SK-N-SH (cell line): ENCODE data around the gene SCAANT1. TPM values are rescaled to one million over a fixed set of nuclear protein-coding genes. Genes with fewer than 3 reads are reported as not detected.

Experiments
- CTCF ChIA-PET: fragments of 300-600, 350-600 bp; formaldehyde crosslinking; extraction: SDS; loops from one replicate; lab custom pipeline; 2021; lab: Yijun Ruan, JAX
- POLR2A ChIA-PET: fragments of 350-600 bp; sonication (Branson Sonifier 250); formaldehyde crosslinking; extraction: SDS; loops from one replicate; lab custom pipeline; 2020; ENCODE audit warnings: antibody characterized with exemption, inconsistent platforms; lab: Yijun Ruan, JAX
- DNase-seq: peaks from one replicate; pipeline ENCODE4 v3.0.0; 2012
- H2AFZ ChIP-seq: fragments of 200-600 bp; sonication (generic); 2 replicates; pipeline ENCODE4 v1.8.1; 2016; ENCODE audit warnings: antibody characterized with exemption, mild to moderate bottlenecking, low read depth
- H3F3A ChIP-seq: fragments of 200-600 bp; sonication (generic); replicated peaks from 2 replicates; pipeline ENCODE3; 2016; ENCODE audit warnings: antibody characterized with exemption, mild to moderate bottlenecking; ENCODE audit not compliant: insufficient read depth
- H3K27ac ChIP-seq, 2 experiments: fragments of 200-500 bp in 1 of 2; fragments of 200-600 bp in 1 of 2; sonication (Bioruptor generic) in 1 of 2; sonication (generic), shearing (Covaris generic) in 1 of 2; 2 replicates each; pipeline versions ENCODE4 v1.5.1 to v1.6.1; 2014 to 2016; ENCODE audit warnings: low read depth in 2 of 2, inconsistent platforms in 1 of 2, low read length in 1 of 2, mild to moderate bottlenecking in 1 of 2, mixed read lengths in 1 of 2
- H3K27me3 ChIP-seq: fragments of 200-600 bp; sonication (generic), shearing (Covaris generic); 2 replicates; pipeline ENCODE4 v1.6.1; 2016; ENCODE audit warnings: mixed run types; ENCODE audit not compliant: insufficient read depth
- H3K36me3 ChIP-seq, 2 experiments: fragments of 200-500 bp in 1 of 2; fragments of 200-600 bp in 1 of 2; sonication (Bioruptor generic) in 1 of 2; sonication (generic) in 1 of 2; replicated peaks in 1 of 2; 2 replicates each; pipeline versions ENCODE3 to v1.5.1; 2014 to 2016; ENCODE audit warnings: low read length in 1 of 2, mild to moderate bottlenecking in 1 of 2; ENCODE audit not compliant: insufficient read depth in 2 of 2, control insufficient read depth in 1 of 2
- H3K4me1 ChIP-seq, 2 experiments: fragments of 200-500 bp in 1 of 2; fragments of 200-600 bp in 1 of 2; sonication (Bioruptor generic) in 1 of 2; sonication (generic), shearing (Covaris generic) in 1 of 2; 2 replicates each; pipeline versions ENCODE4 v1.5.1 to v1.6.1; 2014 to 2016; ENCODE audit warnings: low read depth in 1 of 2, low read length in 1 of 2, mixed run types in 1 of 2; ENCODE audit not compliant: insufficient read depth in 2 of 2, control insufficient read depth in 1 of 2
- H3K4me2 ChIP-seq: fragments of 200-600 bp; sonication (generic), shearing (Covaris generic); 2 replicates; pipeline ENCODE4 v1.6.1; 2017; ENCODE audit warnings: mixed run types
- H3K4me3 ChIP-seq, 2 experiments: fragments of 200-500 bp in 1 of 2; fragments of 200-600 bp in 1 of 2; sonication (Bioruptor generic) in 1 of 2; sonication (generic), shearing (Covaris generic) in 1 of 2; 2 replicates each; pipeline versions ENCODE4 v1.5.1 to v1.8.1; 2014 to 2016; ENCODE audit warnings: low read depth in 2 of 2, inconsistent platforms in 1 of 2, low read length in 1 of 2, mild to moderate bottlenecking in 1 of 2, mixed read lengths in 1 of 2, moderate library complexity in 1 of 2
- H3K79me2 ChIP-seq: fragments of 200-600 bp; sonication (generic); 2 replicates; pipeline ENCODE4 v1.8.1; 2017; ENCODE audit warnings: mild to moderate bottlenecking; ENCODE audit not compliant: insufficient read depth
- H3K9ac ChIP-seq: fragments of 200-600 bp; sonication (generic); 2 replicates; pipeline ENCODE4 v1.6.1; 2017; ENCODE audit warnings: mixed run types
- H3K9me2 ChIP-seq: fragments of 200-600 bp; sonication (generic); 2 replicates; pipeline ENCODE4 v1.6.1; 2017; ENCODE audit warnings: mixed run types
- H3K9me3 ChIP-seq: fragments of 200-600 bp; sonication (generic); 2 replicates; pipeline ENCODE4 v1.6.1; 2017; ENCODE audit warnings: mixed run types, mild to moderate bottlenecking, moderate library complexity
- H4K20me1 ChIP-seq: fragments of 200-600 bp; sonication (generic); 2 replicates; pipeline ENCODE4 v1.6.1; 2017; ENCODE audit warnings: mild to moderate bottlenecking, mixed run types; ENCODE audit not compliant: insufficient read depth
- GABPA ChIP-seq: IDR thresholded peaks from 2 replicates; pipeline ENCODE4 v1.4.0; 2012; ENCODE audit warnings: low read depth, mild to moderate bottlenecking
- IRF3 ChIP-seq: fragments of 150-350 bp; IDR thresholded peaks from 2 replicates; pipeline ENCODE4 v1.6.1; 2016; ENCODE audit warnings: mild to moderate bottlenecking, low read depth, low read length
- MEF2A ChIP-seq: IDR thresholded peaks from 2 replicates; pipeline ENCODE4 v1.4.0; 2012; ENCODE audit warnings: low read depth, borderline replicate concordance
- MXI1 ChIP-seq: IDR thresholded peaks from 2 replicates; pipeline ENCODE4 v1.6.1; 2012; ENCODE audit warnings: mild to moderate bottlenecking, low read depth, low read length, improper control_type of control experiment
- NRF1 ChIP-seq: IDR thresholded peaks from 2 replicates; pipeline ENCODE4 v1.6.1; 2012; ENCODE audit warnings: low read depth, mild to moderate bottlenecking, low read length
- RCOR1 ChIP-seq: fragments of 150-350 bp; IDR thresholded peaks from 2 replicates; pipeline ENCODE4 v1.6.1; 2017; ENCODE audit warnings: antibody characterized with exemption, low read length
- SIN3A ChIP-seq: IDR thresholded peaks from 2 replicates; pipeline ENCODE4 v1.6.1; 2012; ENCODE audit warnings: low read depth, mild to moderate bottlenecking, low read length, moderate library complexity, borderline replicate concordance
- SMC3 ChIP-seq: IDR thresholded peaks from 2 replicates; pipeline ENCODE4 v1.6.1; 2012; ENCODE audit warnings: low read depth, low read length, improper control_type of control experiment
- TCF12 ChIP-seq: IDR thresholded peaks from 2 replicates; pipeline ENCODE4 v1.4.0; 2012
- TEAD4 ChIP-seq: IDR thresholded peaks from 2 replicates; pipeline ENCODE4 v1.4.0; 2012; ENCODE audit warnings: mild to moderate bottlenecking, borderline replicate concordance; ENCODE audit not compliant: insufficient read depth
- USF1 ChIP-seq: IDR thresholded peaks from 2 replicates; pipeline ENCODE4 v1.4.0; 2012; ENCODE audit warnings: low read depth, borderline replicate concordance
- ZBTB33 ChIP-seq: IDR thresholded peaks from 2 replicates; pipeline ENCODE4 v1.4.0; 2012; ENCODE audit warnings: low read depth, borderline replicate concordance
- WGBS: methylation state at CpG from one replicate; pipeline ENCODE4 v1.1.6; 2017; ENCODE audit warnings: low lambda C conversion rate; 5-methylcytosine and 5-hydroxymethylcytosine counted together
- polyA plus RNA-seq, 3 experiments: library from polyadenylated mRNA; depleted of rRNA; stranded (reverse); fragments of >200 nt; gene quantifications; 2 replicates each; pipeline ENCODE4 v1.2.3, GENCODE V29; 2012

The SCAANT1 gene
- polyA plus RNA-seq, 1 of the 3 experiments (the other 2 are of a cell fraction) = not detected

DNA sequence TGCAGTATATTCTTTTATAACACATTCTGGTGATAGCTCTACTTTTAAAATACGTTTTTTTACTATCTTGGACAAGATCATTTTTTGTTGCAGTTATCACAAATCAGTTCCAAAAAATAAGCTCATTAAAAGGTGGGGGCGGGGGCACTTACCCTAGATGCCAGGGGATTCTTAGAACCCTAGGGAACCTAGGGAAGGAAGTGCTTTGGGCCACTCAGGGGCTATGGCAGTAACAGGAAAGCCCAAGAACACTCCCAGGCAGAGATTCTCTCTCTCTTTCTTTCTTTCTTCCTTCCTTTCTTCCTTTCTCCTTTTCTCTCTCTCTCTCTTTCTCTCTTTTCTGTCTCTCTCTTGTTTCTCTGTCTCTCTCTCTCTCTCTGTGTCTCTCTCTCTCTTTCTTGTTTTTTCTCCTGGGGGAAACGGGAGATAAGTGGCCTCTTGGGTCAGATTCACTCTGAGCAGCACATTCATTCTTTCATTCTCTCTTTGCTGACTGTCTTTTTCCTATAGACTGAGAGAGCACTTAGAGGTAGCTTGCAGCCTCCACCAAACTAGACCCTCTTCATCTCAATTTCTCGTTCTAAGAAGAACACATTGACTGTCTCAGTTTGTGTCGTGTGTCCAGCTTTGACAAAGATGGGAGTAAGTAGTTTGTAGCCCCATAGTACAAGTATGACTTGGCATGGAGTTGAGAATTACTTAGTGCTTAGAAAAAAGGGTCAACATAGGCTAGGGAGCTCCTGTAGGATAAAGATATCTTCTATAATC is 16.6 kb downstream of the SCAANT1 start (continued):
- TF ChIP-seq IRF3 = no peak
- no peak for TF ChIP-seq MXI1
- no peak for TF ChIP-seq USF1
- TF ChIP-seq TCF12 = no peak
- no peak for TF ChIP-seq ZBTB33
- TF ChIP-seq SIN3A = no peak
- TF ChIP-seq TEAD4 = no peak
- no peak for TF ChIP-seq SMC3

GRCh38 chr3:63892773-63893352 is 19.3 kb downstream of the SCAANT1 start:
- H3K9me3 ChIP-seq = no peaks in the 10 kb centered on the region
- no peaks in the 10 kb centered on the region; a peak in 1 of 4 replicates for H3K4me1 ChIP-seq
- no peaks in the 10 kb centered on the region for H3K27me3 ChIP-seq
- no peak for TF ChIP-seq NRF1
- TF ChIP-seq SIN3A = no peak
- no peak for TF ChIP-seq RCOR1
- TF ChIP-seq USF1 = no peak
- no peak for TF ChIP-seq MEF2A
- no peak for TF ChIP-seq TCF12
- no peak for TF ChIP-seq ZBTB33
- TF ChIP-seq GABPA = no peak
- H3K79me2 ChIP-seq = peaks cover 29% of the 10 kb centered on the region
- H3K4me2 ChIP-seq = no peak overlapping the region
- DNase-seq = no peak
- CTCF ChIA-PET = interaction anchor here (1.2 kb wide), 1 partner anchor 101 kb away, joined by 5 read pairs; no protein-coding TSS in a partner anchor
- H3K36me3 ChIP-seq = peaks cover 0 to 4% of the 10 kb centered on the region in 2 experiments
- H3K9me2 ChIP-seq = no peaks in the 10 kb centered on the region
- H3K9ac ChIP-seq = no peak overlapping the region
- H3K27ac ChIP-seq = no peak overlapping the region
- WGBS = 96% methylated on average over 1 of the region's 1 CpG
- POLR2A ChIA-PET = no interaction called here
- H2AFZ ChIP-seq = no peak overlapping the region
- no peak overlapping the region for H3K4me3 ChIP-seq
- peaks cover 8% of the 10 kb centered on the region for H4K20me1 ChIP-seq
- no peaks in the 10 kb centered on the region for H3F3A ChIP-seq
